Muscle layer of duodenum (tissue), 2 donors: ENCODE data around the gene TNFAIP3.
"Not testable (repeated sequence)": the region's sequence is repeated elsewhere in the genome, so short reads cannot be mapped to it uniquely, and the experiment has no call there.

Experiments
- H3K27ac ChIP-seq: one replicate; pipeline ENCODE4 v1.7.0; 2013; ENCODE audit warnings: mild to moderate bottlenecking, low read length
- H3K27me3 ChIP-seq: one replicate; pipeline ENCODE4 v1.7.0; 2013; ENCODE audit warnings: low read depth, mild to moderate bottlenecking, control low read depth, low read length
- H3K36me3 ChIP-seq, 2 donors: one replicate each; pipeline ENCODE4 v1.7.0; 2013; ENCODE audit warnings: low read length in 2 of 2, control low read depth in 1 of 2, mild to moderate bottlenecking in 1 of 2; ENCODE audit not compliant: insufficient read depth in 2 of 2, control insufficient read depth in 1 of 2
- H3K4me1 ChIP-seq, 2 donors: one replicate each; pipeline ENCODE4 v1.7.0; 2013; ENCODE audit warnings: low read length in 2 of 2, mild to moderate bottlenecking in 2 of 2, control low read depth in 1 of 2, moderate library complexity in 1 of 2; ENCODE audit not compliant: insufficient read depth in 2 of 2, control insufficient read depth in 1 of 2
- H3K4me3 ChIP-seq, 2 donors: one replicate each; pipeline ENCODE4 v1.7.0; 2013; ENCODE audit warnings: low read length in 2 of 2, low read depth in 1 of 2, mild to moderate bottlenecking in 1 of 2
- H3K9me3 ChIP-seq, 2 donors: one replicate each; pipeline ENCODE4 v1.7.0; 2013; ENCODE audit warnings: low read length in 2 of 2, control low read depth in 1 of 2, mild to moderate bottlenecking in 1 of 2; ENCODE audit not compliant: control insufficient read depth in 1 of 2
- donor health status: healthy.

The TNFAIP3 gene

GRCh38 chr6:137879885-137880745 is 13.1 kb downstream of the TNFAIP3 start:
- Histone ChIP-seq H3K36me3 (peaks cover 72 to 75% of the 10 kb centered on the region in 2 donors), H3K27ac (no peak overlapping the region), H3K4me1 (peaks cover 0 to 4% of the 10 kb centered on the region in 2 donors), H3K27me3 (no peaks in the 10 kb centered on the region), H3K9me3 (no peaks in the 10 kb centered on the region), H3K4me3 (no peak overlapping the region)

- no peak overlapping the region for H3K27ac ChIP-seq
- no peaks in the 10 kb centered on the region for H3K27me3 ChIP-seq
- H3K9me3 ChIP-seq, result no peaks in the 10 kb centered on the region
- peaks cover 64 to 67% of the 10 kb centered on the region in 2 donors for H3K36me3 ChIP-seq
- no peak overlapping the region for H3K4me3 ChIP-seq
- peaks cover 0 to 4% of the 10 kb centered on the region in 2 donors for H3K4me1 ChIP-seq
Measured at GRCh38 chr6:137880746-137881521, 13.9 kb downstream of the TNFAIP3 start.

GRCh38 chr6:137881522-137881886 is 14.4 kb downstream of the TNFAIP3 start:
- no peaks in the 10 kb centered on the region for H3K9me3 ChIP-seq
- no peak overlapping the region for H3K4me3 ChIP-seq
- peaks cover 59 to 61% of the 10 kb centered on the region in 2 donors for H3K36me3 ChIP-seq
- H3K27me3 ChIP-seq, result no peaks in the 10 kb centered on the region
- H3K27ac ChIP-seq, result no peak overlapping the region
- H3K4me1 ChIP-seq, result peaks cover 0 to 4% of the 10 kb centered on the region in 2 donors

- Histone ChIP-seq H3K4me3 (no peak overlapping the region), H3K4me1 (peaks cover 0 to 4% of the 10 kb centered on the region in 2 donors), H3K36me3 (peaks cover 51 to 52% of the 10 kb centered on the region in 2 donors), H3K27ac (no peak overlapping the region), H3K9me3 (no peaks in the 10 kb centered on the region), H3K27me3 (no peaks in the 10 kb centered on the region)
Measured at GRCh38 chr6:137882225-137882961, 15.3 kb downstream of the TNFAIP3 start.

GRCh38 chr6:137883400-137884148 is 16.5 kb downstream of the TNFAIP3 start:
- Histone ChIP-seq H3K27ac (no peak overlapping the region), H3K4me3 (no peak overlapping the region), H3K27me3 (no peaks in the 10 kb centered on the region), H3K4me1 (peaks cover 0 to 4% of the 10 kb centered on the region in 2 donors), H3K36me3 (peaks cover 39 to 42% of the 10 kb centered on the region in 2 donors), H3K9me3 (no peaks in the 10 kb centered on the region)

GRCh38 chr6:137884149-137884909 is 17.3 kb downstream of the TNFAIP3 start:
- peaks cover 0 to 4% of the 10 kb centered on the region in 2 donors for H3K4me1 ChIP-seq
- H3K9me3 ChIP-seq, result no peaks in the 10 kb centered on the region
- H3K27ac ChIP-seq, result no peak overlapping the region
- no peak overlapping the region for H3K4me3 ChIP-seq
- H3K27me3 ChIP-seq, result no peaks in the 10 kb centered on the region
- H3K36me3 ChIP-seq, result peaks cover 31 to 34% of the 10 kb centered on the region in 2 donors

GRCh38 chr6:137884910-137885229 is 17.8 kb downstream of the TNFAIP3 start:
- H3K4me3 ChIP-seq, H3K27ac ChIP-seq, H3K4me1 ChIP-seq, H3K27me3 ChIP-seq, H3K9me3 ChIP-seq: not testable (repeated sequence)
- H3K36me3 ChIP-seq, result peaks cover 27 to 30% of the 10 kb centered on the region in 2 donors

- H3K27ac ChIP-seq, H3K27me3 ChIP-seq, H3K9me3 ChIP-seq, H3K4me1 ChIP-seq, H3K4me3 ChIP-seq: not testable (repeated sequence)
- peaks cover 14 to 16% of the 10 kb centered on the region in 2 donors for H3K36me3 ChIP-seq
Measured at GRCh38 chr6:137886226-137886625, 19.2 kb downstream of the TNFAIP3 start.

GRCh38 chr6:137890983-137891537 is 24.0 kb downstream of the TNFAIP3 start:
- Histone ChIP-seq H3K4me1 (no peaks in the 10 kb centered on the region), H3K27me3 (no peaks in the 10 kb centered on the region), H3K27ac (no peak overlapping the region), H3K9me3 (no peaks in the 10 kb centered on the region), H3K36me3 (no peaks in the 10 kb centered on the region), H3K4me3 (no peak overlapping the region)

- H3K4me3 ChIP-seq, result no peak overlapping the region
- no peak overlapping the region for H3K27ac ChIP-seq
- H3K27me3 ChIP-seq, result no peaks in the 10 kb centered on the region
- H3K4me1 ChIP-seq, result no peaks in the 10 kb centered on the region
- H3K9me3 ChIP-seq, result no peaks in the 10 kb centered on the region
- no peaks in the 10 kb centered on the region for H3K36me3 ChIP-seq
Measured at GRCh38 chr6:137892271-137892708, 25.2 kb downstream of the TNFAIP3 start.
